ENCODE data around the gene OR8H3.
"Not testable (repeated sequence)": the region's sequence is repeated elsewhere in the genome, so short reads cannot be mapped to it uniquely, and the experiment has no call there.

OR8H3 gene, protein sequence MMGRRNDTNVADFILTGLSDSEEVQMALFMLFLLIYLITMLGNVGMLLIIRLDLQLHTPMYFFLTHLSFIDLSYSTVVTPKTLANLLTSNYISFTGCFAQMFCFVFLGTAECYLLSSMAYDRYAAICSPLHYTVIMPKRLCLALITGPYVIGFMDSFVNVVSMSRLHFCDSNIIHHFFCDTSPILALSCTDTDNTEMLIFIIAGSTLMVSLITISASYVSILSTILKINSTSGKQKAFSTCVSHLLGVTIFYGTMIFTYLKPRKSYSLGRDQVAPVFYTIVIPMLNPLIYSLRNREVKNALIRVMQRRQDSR

GRCh38 chr11:56122073-56122472 lies at the start of gene OR8H3:
Gene OR8H3, plus strand, starts transcription at chr11:56122373. Its CDS starts 0 bp downstream, at chr11:56122373.
- DNase-seq, result no peak

DNA sequence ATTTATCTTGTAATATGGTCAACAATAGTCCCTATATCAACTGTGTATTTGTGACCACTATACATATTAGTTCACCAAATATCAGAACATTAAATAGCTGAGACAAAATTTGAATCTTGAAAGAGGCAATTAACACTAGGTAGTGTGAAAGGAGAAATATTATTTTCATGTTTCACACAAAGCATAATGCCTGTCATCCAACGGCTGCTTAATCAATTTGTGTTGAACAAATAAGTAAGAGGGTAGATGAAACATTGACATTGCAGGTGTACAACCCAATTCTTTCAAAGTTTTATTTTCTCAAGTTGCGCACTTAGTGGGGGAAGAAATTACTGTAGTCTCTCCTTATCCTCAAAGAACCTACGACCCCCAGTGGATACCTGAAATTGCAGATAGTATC lies 32.5 kb upstream of the OR8H3 start:
- no peak for DNase-seq

DNA sequence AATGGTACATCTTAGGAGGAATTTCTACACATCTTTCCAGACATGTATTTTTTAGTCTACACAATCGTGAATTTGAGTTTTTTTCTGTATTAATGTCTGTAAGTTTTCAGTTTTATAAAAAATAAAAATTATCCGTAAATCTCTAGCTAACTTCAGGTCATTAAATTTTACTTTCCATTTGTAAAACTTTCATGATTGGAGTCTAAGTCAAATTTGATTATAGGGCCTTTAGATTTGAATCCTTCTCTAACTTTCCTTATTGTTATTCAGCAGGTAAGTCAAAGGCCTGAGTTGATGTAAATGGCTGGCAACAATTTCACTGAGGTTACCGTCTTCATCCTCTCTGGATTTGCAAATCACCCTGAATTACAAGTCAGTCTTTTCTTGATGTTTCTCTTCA lies 29.2 kb upstream of the OR8H3 start, which contains the start of gene OR8I2:
TSS of gene OR8I2 (plus strand) at position 301 of the 400 bp plus-strand sequence. CDS start at position 301, 0 bp downstream.
- DNase-seq, result no peak

DNA sequence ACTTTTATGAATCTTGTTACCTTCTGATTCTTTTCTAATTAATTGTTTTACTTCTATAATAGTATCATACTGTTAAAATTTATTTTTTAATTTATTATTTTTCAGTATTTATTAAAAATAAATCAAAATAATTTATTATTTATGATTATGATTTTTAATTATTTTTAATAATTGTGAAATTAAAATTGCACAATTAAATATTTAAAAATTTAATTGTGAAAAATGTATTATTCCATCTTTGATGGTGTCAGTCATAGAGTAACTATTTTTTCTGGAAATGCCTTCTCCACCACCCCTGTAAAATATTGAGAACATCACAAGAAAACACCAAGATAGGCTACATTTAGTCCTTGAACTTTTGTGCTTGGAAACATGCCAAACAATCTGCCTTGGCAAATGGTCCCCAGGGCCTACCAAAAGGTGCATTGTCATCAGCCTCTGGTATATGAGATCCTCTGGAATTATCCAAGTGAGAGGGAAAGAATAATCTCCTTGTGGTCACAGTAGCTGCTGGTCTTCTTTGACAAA lies 18.9 kb upstream of the OR8H3 start, which contains the start of gene OR8H2:
TSS of gene OR8H2 (plus strand) at position 478 of the 528 bp plus-strand sequence. CDS start 1,356 bp downstream, outside the sequence.
- no peak for DNase-seq

GRCh38 chr11:56140151-56140661 lies 18.0 kb downstream of the OR8H3 start, which contains the start of gene OR8J3:
Gene OR8J3, minus strand, starts transcription at chr11:56140201. Its CDS starts 2,483 bp downstream, at chr11:56137718.
- no peak for DNase-seq

DNA sequence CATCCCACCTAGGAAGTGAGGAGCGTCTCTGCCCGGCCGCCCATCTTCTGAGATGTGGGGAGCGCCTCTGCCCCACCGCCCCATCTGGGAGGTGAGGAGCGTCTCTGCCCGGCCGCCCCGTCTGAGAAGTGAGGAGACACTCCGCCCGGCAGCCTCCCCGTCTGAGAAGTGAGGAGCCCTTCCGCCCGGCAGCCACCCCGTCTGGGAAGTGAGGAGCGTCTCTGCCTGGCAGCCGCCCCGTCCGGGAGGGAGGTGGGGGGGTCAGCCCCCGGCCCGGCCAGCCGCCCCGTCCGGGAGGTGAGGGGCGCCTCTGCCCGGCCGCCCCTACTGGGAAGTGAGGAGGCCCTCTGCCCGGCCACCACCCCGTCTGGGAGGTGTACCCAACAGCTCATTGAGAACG lies 21.5 kb downstream of the OR8H3 start:
- DNase-seq, result not testable (repeated sequence)

DNA sequence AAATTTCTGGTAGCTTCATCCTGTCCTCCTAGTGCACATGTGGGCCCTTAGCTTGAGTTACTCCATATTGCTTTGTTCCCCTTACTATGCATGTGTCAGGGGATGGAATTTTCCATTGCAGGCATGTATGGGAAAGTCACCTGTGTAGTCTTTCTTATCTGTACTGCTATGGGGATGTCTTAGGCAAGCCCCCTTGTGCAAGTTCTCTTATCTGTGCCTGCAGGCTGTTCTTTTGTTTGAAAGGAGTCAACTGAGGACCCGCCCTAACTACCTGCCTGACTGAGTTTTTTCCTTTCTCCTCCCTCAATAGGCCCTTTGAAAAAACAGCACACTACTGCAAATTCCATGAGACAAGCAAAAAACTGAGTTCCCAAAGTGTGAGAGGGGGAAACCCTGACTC lies 29.2 kb downstream of the OR8H3 start:
- no peak for DNase-seq

DNA sequence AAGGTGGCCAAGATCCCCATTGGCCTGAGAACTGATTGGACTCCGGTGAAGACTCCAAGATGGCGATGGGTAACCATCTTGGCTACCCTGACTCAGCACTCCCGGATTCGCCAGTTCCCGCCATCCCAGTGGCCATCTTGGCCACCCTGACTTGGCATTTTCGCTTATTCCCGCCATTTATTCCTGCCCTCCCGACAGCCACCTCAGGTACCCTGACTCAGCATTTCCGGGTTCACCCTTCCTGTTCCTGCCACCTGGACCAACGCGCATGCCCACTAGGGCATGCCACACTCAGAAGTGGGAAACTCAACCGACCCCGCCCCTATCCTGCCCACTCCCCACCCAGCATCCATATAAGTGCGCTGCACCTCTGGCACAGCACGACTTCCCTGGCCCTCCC lies 30.2 kb downstream of the OR8H3 start:
- no peak for DNase-seq

GRCh38 chr11:56160217-56160616 lies 38.0 kb downstream of the OR8H3 start, which contains the start of gene OR8K5:
Gene OR8K5, minus strand, starts transcription at chr11:56160317. Its CDS starts 0 bp downstream, at chr11:56160317.
- DNase-seq, result no peak

GRCh38 chr11:56163804-56164203 lies 41.6 kb downstream of the OR8H3 start:
- no peak for DNase-seq

GRCh38 chr11:56172256-56172830 lies 50.2 kb downstream of the OR8H3 start:
- DNase-seq, result no peak
